ENCODE data around the gene POLR3GL.

The POLR3GL gene

DNA sequence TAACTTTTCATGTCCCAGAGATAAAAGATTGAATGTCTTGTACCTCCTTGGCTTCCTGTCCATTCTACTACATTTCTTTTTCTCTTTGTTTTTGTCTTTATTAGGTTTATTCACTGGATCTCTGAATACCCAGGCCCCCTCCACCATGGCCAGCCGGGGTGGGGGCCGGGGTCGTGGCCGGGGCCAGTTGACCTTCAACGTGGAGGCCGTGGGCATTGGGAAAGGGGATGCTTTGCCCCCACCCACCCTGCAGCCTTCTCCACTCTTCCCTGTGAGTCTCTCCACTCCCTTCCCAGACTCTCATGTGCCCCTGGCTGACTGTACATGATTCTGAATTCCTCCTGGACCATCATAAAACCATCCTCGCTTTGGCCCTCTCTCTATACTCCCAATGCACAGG lies 10.2 kb downstream of the POLR3GL start:
- DNase-seq (ENCODE audit: low read depth) = no peak
- no peak overlapping the region for H3K4me3 ChIP-seq (ENCODE audit: control insufficient read depth, low read depth, low read length)
- TF ChIP-seq, protein P1, sequence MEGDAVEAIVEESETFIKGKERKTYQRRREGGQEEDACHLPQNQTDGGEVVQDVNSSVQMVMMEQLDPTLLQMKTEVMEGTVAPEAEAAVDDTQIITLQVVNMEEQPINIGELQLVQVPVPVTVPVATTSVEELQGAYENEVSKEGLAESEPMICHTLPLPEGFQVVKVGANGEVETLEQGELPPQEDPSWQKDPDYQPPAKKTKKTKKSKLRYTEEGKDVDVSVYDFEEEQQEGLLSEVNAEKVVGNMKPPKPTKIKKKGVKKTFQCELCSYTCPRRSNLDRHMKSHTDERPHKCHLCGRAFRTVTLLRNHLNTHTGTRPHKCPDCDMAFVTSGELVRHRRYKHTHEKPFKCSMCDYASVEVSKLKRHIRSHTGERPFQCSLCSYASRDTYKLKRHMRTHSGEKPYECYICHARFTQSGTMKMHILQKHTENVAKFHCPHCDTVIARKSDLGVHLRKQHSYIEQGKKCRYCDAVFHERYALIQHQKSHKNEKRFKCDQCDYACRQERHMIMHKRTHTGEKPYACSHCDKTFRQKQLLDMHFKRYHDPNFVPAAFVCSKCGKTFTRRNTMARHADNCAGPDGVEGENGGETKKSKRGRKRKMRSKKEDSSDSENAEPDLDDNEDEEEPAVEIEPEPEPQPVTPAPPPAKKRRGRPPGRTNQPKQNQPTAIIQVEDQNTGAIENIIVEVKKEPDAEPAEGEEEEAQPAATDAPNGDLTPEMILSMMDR (conservative IDR thresholded peaks at IDR 0.05; ENCODE audit: control insufficient read depth, insufficient read depth, low read depth, low read length) = no peak

DNA sequence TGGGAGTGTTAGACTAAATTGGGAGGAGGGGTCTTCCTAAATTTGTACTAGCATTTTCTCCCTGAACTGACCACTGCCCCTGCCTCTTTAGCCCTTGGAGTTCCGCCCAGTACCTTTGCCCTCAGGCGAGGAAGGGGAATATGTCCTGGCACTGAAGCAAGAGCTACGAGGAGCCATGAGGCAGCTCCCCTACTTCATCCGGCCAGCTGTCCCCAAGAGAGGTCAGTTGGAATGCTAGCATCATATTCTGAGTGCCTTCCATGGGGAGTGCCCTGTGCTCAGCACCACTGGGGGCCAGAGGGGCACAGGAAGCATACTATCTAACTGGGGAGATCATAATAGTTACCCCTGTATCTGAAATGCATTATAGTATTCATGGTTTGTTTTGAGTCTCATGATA lies 10.7 kb downstream of the POLR3GL start:
- no peak overlapping the region for H3K4me3 ChIP-seq (ENCODE audit: control insufficient read depth, low read depth, low read length)
- DNase-seq (ENCODE audit: low read depth) = no peak
- TF ChIP-seq, protein P1 (conservative IDR thresholded peaks at IDR 0.05; ENCODE audit: control insufficient read depth, insufficient read depth, low read depth, low read length) = no peak

DNA sequence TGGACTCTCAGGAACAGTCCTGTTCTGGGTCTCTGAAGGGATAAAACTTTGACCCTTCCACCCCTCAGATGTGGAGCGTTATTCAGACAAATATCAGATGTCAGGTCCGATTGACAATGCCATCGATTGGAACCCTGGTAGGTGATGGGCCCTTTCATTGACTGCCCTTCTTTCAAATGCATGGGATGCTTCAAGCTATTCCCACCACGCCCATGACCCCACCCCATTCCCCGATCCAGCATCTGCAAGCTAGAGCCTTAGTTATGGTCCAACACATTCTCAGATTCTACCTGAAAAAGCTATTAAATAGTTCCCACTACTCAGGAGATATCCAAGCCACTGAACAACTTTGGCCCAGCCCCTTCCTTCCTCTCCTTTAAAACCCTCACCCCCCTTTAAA lies 12.5 kb downstream of the POLR3GL start:
- H3K4me3 ChIP-seq (ENCODE audit: control insufficient read depth, low read depth, low read length) = no peak overlapping the region

DNA sequence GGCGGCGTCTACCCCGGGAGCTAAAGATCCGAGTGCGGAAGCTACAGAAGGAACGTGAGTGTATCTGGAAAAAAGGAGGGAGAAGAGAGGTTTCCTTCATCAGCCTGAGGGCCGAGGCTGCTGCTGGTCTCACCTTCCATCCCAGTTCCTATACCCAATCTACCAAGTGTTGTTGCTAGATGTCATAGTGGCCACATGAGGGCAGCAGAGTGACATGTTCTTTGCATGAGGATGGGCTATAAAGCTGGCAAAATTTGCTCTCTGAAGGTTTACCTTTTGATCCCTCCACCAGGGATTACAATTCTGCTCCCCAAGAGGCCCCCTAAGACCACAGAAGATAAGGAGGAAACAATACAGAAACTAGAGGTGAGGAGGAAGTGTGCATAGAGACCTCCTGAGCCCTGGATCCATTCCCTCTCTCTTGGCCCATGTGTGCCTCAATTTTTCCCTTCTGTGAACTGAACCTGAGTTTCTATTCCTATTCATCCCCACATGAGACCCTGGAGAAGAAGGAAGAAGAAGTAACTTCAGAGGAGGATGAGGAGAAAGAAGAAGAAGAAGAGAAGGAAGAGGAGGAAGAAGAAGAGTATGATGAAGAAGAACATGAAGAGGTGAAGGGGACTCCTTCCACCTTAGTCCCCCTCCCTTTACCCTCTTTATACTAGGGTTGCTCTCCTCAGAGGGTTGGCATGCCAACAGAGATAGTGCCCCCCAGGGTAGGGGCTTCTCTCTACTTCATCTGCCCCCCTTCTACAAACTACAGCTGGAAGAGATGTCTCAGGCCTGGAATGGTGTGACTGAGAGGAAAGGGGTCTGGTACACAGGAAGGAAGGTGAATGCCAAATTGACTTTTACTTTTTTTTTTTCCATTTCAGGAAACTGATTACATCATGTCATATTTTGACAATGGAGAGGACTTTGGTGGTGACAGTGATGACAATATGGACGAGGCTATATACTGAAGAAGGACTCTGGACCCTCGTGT lies 13.3 kb downstream of the POLR3GL start:
- no peak overlapping the region for H3K4me3 ChIP-seq (ENCODE audit: control insufficient read depth, low read depth, low read length)
- peak; percentile 84 for DNase-seq (ENCODE audit: low read depth)

More for the DNA sequence above, 12.5 kb downstream of the POLR3GL start:
- TF ChIP-seq, protein P1 (conservative IDR thresholded peaks at IDR 0.05; ENCODE audit: control insufficient read depth, insufficient read depth, low read depth, low read length) = no peak
- no peak for DNase-seq (ENCODE audit: low read depth)

DNA sequence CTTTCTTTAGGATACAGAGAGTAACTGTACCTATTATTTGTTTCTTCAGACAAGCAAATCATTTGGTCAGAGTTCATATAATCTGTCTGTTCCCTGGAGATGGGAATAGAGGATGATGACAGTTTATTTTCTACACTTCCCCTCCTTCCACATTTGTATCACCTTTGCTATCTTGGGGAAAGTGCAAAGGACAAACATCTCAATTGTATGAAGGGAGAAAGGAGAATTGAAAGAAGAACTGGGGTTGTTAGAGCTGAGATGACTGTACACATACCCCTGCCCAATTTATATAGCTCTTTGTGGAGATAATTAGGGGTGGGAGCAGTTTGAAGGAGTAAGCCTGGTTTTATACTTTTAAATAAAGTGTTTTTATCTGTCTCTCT lies 14.0 kb downstream of the POLR3GL start:
- no peak for DNase-seq (ENCODE audit: low read depth)
- no peak overlapping the region for H3K4me3 ChIP-seq (ENCODE audit: control insufficient read depth, low read depth, low read length)
- TF ChIP-seq, protein P1 (conservative IDR thresholded peaks at IDR 0.05; ENCODE audit: control insufficient read depth, insufficient read depth, low read depth, low read length) = no peak

More for the DNA sequence above, 13.3 kb downstream of the POLR3GL start:
- TF ChIP-seq, protein P1 (conservative IDR thresholded peaks at IDR 0.05; ENCODE audit: control insufficient read depth, insufficient read depth, low read depth, low read length) = peak; percentile 90

DNA sequence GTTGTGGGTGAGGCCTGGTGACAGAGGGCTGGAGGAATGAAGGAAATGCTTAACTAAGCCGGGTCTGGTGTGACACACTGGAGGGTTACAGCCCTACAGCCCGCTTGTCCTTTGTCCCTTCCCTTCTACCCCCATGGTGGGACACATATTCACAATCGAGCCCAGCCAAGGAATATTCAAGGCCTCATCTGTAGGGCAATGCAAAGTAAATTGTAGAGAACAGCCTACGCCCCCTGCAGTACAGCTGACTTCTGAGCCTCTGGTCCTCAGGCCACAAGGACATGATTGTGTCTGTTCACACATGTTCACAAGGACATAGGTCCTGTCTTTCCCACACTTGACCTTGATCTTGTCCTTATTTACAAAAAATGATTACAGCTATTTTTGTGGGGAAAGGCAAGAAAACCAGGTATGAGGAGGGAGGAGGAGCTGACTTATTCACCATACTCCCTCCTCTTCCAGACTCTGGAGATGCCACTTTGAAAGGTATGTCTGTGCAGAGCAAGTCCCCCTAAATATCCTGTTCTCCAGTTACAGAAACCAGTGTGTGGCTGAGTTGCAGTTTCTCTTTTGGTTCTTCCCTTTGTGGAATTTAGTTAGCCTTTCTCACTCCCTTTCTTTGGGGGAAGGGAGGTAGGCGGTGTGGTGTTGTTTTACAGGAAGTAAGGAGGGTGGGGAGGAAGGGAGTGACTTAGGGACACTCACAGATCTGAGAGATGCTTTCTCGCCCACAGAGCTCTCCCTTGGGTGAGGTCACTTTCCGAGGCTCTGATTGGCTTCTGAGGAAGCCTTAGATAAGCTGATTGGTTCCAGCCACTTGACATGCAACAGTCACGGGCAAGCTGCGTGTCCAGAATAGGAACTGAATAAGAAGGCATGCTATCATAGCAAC lies 14.6 kb downstream of the POLR3GL start:
- DNase-seq (ENCODE audit: low read depth) = peak; percentile 100
- TF ChIP-seq, protein P1 (conservative IDR thresholded peaks at IDR 0.05; ENCODE audit: control insufficient read depth, insufficient read depth, low read depth, low read length) = peak; percentile 31
- H3K4me3 ChIP-seq (ENCODE audit: control insufficient read depth, low read depth, low read length) = no peak overlapping the region
